Measurements from ENCODE around the gene PTCD1. TPM values are rescaled to one million over a fixed set of nuclear protein-coding genes. Genes with fewer than 3 reads are reported as not detected.

PTCD1 gene
- total and polyA plus RNA-seq, 9 of the 15 experiments (the other 6 are each of a cell fraction or from before 2014, with no cell fraction given) = 0.46 to 17.1 (median 6.2) TPM

GRCh38 chr7:99386584-99387238 lies 51.9 kb downstream of the PTCD1 start (continued):
- TF ChIP-seq ZNF740 (CRISPR knock-in tag; IDR thresholded peaks at IDR 0.05) (peak; percentile 82), ZNF740 (tag; IDR thresholded peaks at IDR 0.05) (no peak), RBM25 (IDR thresholded peaks at IDR 0.05; ENCODE audit: low read depth, low read length, severe bottlenecking) (no peak), ZNF274 (IDR thresholded peaks at IDR 0.05; ENCODE audit: borderline replicate concordance, low read depth, low read length) (no peak), TEAD4 (IDR thresholded peaks at IDR 0.05; ENCODE audit: low read length) (no peak), TEAD4 (CRISPR knock-in tag; IDR thresholded peaks at IDR 0.05; ENCODE audit: borderline replicate concordance) (no peak), U2AF1 (optimal IDR thresholded peaks at IDR 0.05; ENCODE audit: low read depth, low read length) (no peak), HDAC1 (IDR thresholded peaks at IDR 0.05) (no peak), SAFB (IDR thresholded peaks at IDR 0.05; ENCODE audit: borderline replicate concordance, low read depth, low read length) (no peak), RNF219 (CRISPR knock-in tag; IDR thresholded peaks at IDR 0.05) (no peak), SRSF7 (optimal IDR thresholded peaks at IDR 0.05; ENCODE audit: low read depth, low read length) (no peak), CC2D1A (IDR thresholded peaks at IDR 0.05) (no peak), CREB1 (IDR thresholded peaks at IDR 0.05) (no peak), CREB1 (CRISPR knock-in tag; IDR thresholded peaks at IDR 0.05) (0 out of 2 replicates have a peak, but pooled peaks have one; percentile 40), KLF1 (tag; IDR thresholded peaks at IDR 0.05) (no peak), ZNF431 (CRISPR knock-in tag; IDR thresholded peaks at IDR 0.05) (no peak), ZNF347 (CRISPR knock-in tag; IDR thresholded peaks at IDR 0.05; ENCODE audit: low read depth) (no peak), ZBTB49 (CRISPR knock-in tag; IDR thresholded peaks at IDR 0.05; ENCODE audit: borderline replicate concordance) (no peak), ZNF444 (CRISPR knock-in tag; IDR thresholded peaks at IDR 0.05) (no peak)
- TF ChIP-seq, protein P1, sequence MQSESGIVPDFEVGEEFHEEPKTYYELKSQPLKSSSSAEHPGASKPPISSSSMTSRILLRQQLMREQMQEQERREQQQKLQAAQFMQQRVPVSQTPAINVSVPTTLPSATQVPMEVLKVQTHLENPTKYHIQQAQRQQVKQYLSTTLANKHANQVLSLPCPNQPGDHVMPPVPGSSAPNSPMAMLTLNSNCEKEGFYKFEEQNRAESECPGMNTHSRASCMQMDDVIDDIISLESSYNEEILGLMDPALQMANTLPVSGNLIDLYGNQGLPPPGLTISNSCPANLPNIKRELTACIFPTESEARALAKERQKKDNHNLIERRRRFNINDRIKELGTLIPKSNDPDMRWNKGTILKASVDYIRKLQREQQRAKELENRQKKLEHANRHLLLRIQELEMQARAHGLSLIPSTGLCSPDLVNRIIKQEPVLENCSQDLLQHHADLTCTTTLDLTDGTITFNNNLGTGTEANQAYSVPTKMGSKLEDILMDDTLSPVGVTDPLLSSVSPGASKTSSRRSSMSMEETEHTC (IDR thresholded peaks at IDR 0.05) = no peak
- TF ChIP-seq, protein P2, sequence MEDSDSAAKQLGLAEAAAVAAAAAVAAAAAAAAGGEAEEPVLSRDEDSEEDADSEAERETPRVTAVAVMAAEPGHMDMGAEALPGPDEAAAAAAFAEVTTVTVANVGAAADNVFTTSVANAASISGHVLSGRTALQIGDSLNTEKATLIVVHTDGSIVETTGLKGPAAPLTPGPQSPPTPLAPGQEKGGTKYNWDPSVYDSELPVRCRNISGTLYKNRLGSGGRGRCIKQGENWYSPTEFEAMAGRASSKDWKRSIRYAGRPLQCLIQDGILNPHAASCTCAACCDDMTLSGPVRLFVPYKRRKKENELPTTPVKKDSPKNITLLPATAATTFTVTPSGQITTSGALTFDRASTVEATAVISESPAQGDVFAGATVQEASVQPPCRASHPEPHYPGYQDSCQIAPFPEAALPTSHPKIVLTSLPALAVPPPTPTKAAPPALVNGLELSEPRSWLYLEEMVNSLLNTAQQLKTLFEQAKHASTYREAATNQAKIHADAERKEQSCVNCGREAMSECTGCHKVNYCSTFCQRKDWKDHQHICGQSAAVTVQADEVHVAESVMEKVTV (CRISPR knock-in tag; IDR thresholded peaks at IDR 0.05) = peak; percentile 70
